ENCODE results near the gene MYO9A.

MYO9A gene

DNA sequence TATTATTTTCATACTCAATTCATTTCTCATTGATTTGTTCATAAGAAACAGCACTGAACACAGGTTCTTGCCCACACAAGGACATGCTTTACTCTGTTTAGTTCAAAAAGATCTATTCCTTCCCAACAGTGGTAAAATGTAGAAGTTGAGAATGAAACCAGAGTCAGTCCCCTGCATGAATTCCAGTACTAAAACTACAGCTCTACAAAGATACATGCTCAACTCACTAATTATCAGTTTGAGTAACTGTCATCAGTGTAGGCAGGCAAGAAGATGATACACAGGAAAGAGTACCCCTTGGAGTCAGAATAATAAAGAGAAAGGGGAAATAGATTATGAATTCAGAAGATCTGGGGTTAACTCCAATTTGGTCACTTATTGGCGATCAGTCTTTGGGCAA, 264.4 kb downstream of the MYO9A start:
- DNase-seq (ENCODE audit: low read depth in 3 of 3), result no peak

DNA sequence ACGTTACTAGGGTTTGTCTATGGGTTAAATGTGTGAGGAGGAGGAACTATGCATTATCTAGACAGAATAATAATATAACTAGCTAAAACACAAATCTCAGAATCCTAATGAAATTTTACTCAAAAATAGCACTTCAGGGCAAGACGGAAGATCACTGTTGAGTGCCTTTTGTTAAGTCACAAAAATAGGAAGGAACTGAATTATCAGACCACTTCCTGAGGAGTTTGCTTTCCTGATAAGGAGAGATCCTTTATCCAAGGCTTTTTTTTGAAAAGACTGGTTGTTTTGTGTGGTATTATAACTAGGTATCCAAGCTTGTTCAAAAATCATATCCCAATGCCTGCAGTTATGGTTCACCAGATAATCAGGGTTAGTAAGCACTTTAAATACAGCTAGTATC, 273.0 kb downstream of the MYO9A start:
- DNase-seq (ENCODE audit: low read depth in 3 of 3), result no peak

- no peak for DNase-seq (ENCODE audit: low read depth in 3 of 3)
Measured at GRCh38 chr15:71841563-71841962, 276.4 kb downstream of the MYO9A start.

- DNase-seq (ENCODE audit: low read depth in 3 of 3), result no peak
Measured at GRCh38 chr15:71830981-71831380, 287.0 kb downstream of the MYO9A start.

DNA sequence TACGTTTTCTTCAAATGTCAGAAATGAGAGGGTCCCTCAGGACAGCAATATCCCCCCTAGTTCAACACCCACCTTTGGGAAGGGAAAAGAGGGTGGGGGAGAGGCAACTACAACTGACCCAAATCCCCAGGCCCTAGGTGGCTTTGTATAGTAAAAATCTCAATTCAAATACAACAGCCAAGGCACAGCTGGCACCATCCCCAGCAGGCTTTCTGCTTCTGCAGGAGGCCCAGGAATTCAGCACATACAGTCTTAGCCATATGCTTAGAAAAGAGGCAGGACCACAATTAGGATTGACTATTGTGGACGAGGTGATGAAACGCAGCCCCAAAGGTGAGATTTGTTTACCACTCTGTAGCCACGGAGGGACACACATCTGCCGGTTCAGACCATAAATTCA, 291.8 kb downstream of the MYO9A start:
- DNase-seq (ENCODE audit: low read depth in 3 of 3), result no peak

- no peak for DNase-seq (ENCODE audit: low read depth in 3 of 3)
Measured at GRCh38 chr15:71825021-71825730, 292.8 kb downstream of the MYO9A start.

GRCh38 chr15:71823801-71824200, 294.1 kb downstream of the MYO9A start:
- DNase-seq (ENCODE audit: low read depth in 3 of 3), result no peak

DNA sequence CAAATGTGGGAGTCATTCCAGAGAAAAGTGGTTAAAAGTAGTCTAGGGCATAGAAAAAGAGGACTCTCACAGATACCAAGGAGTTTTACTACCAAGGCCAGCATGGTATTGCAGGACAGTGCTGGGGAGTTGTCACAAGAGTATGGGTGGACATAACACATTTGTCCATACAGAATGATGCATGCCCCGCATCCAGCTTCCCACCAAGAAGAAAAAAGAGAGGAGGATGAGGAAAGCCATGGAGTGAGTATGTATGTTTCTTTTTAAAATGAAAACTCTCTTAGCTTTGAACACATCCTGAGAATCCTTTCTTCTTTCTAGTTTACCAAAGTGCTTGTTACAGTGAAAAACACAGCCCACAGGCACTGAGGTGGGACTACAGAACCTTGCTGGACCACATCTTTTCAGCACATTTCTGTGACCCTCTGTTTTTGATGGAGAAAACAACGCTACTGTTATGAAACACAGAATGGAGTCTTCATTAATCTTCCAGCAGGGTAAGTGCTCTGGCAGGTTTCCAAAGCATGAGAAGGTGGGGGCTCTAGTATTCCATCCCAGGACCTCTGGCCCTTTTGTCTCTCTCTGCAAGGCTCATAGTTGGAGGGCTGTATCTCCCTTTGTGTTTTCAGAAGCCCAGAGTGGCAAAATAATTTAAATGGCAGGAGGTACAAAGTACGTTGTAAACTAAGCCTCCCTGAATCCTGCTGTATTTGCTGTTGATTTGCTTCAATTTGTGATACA, 294.9 kb downstream of the MYO9A start:
- DNase-seq (ENCODE audit: low read depth in 3 of 3), result no peak

DNA sequence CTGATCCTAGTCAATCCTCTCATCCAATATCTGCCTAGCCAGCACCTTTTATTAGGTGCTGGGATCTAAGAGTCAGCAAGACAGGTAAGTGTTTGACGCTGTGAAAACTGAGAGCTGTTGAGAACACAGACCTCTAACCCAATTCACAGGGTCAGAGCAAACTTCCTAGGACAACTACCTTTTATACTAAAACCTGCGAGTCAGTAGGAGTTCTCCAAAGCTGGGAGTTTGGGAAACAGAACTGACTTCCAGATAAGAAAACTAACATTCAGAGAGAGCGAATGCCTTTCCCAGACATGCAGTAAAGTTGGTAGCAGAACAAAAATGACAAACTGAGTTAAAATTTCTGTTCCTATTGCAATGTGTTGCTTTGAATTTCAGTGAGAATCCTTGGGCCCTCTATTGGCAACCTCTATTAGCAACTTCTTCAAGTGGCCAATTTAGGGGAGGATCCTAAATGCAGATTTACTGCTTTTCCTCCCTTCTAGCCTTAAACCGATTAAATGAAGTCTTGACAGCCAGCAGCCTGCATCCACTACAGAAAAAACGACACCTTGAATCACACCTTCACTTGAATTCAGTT, 296.3 kb downstream of the MYO9A start:
- no peak for DNase-seq (ENCODE audit: low read depth in 3 of 3)

- no peak for DNase-seq (ENCODE audit: low read depth in 3 of 3)
Measured at GRCh38 chr15:71820127-71820526, 297.8 kb downstream of the MYO9A start.

DNA sequence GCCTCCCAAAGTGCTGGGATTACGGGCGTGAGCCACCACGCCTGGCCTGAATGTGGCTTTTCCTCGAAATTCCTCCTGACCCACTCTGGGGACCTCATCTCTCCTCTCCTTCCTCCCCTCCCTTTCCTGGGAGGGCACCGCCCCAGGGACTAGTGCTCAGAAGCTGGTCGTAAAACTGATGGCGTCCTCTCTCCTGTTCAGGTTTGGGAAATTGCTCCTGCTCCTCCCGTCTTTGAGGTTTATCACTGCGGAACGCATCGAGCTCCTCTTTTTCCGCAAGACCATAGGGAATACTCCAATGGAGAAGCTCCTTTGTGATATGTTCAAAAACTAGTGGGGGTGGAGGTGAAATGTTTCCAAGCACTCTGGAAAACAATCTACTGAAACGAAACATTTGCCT, 300.6 kb downstream of the MYO9A start:
- no peak for DNase-seq (ENCODE audit: low read depth in 3 of 3)

- DNase-seq (ENCODE audit: low read depth in 3 of 3), result no peak
Measured at GRCh38 chr15:71815301-71815700, 302.6 kb downstream of the MYO9A start.

GRCh38 chr15:71813723-71814470, 304.1 kb downstream of the MYO9A start:
- no peak for DNase-seq (ENCODE audit: low read depth in 3 of 3)

GRCh38 chr15:71812966-71813722, 304.8 kb downstream of the MYO9A start:
- DNase-seq (ENCODE audit: low read depth in 3 of 3), result no peak

GRCh38 chr15:71811752-71812735, 305.9 kb downstream of the MYO9A start:
- DNase-seq (ENCODE audit: low read depth in 3 of 3), result no peak

DNA sequence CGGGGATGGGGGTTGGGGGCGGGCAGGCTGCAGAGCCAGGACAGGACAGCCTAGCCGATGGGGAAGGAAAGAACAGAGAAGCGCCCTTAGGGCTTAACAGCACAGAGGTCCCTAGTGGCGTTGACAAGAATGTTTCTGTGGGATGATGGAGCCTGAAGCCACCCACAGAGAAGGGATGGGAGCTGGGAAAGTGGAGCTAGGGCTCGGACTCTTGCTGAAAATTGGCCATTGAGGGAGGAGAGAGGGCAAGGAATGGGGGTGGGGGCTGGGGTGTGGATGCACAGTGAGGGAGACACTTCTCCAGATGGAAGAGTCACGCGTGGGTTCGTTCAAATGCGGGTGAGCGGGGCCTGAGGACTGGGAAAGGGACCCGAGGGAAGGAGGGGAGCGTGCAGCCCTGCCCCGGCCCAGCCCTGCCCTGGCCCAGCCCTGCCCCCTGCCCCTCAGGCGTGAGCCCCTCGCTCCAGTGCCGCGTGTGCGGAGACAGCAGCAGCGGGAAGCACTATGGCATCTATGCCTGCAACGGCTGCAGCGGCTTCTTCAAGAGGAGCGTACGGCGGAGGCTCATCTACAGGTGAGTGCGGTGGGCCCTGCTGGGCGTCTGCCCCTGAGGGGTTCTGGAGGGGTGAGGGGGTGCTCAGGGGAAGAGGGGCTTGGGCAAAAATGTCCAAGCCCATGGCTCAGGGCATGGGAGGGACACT, 306.8 kb downstream of the MYO9A start:
- DNase-seq (ENCODE audit: low read depth in 3 of 3), result no peak

DNA sequence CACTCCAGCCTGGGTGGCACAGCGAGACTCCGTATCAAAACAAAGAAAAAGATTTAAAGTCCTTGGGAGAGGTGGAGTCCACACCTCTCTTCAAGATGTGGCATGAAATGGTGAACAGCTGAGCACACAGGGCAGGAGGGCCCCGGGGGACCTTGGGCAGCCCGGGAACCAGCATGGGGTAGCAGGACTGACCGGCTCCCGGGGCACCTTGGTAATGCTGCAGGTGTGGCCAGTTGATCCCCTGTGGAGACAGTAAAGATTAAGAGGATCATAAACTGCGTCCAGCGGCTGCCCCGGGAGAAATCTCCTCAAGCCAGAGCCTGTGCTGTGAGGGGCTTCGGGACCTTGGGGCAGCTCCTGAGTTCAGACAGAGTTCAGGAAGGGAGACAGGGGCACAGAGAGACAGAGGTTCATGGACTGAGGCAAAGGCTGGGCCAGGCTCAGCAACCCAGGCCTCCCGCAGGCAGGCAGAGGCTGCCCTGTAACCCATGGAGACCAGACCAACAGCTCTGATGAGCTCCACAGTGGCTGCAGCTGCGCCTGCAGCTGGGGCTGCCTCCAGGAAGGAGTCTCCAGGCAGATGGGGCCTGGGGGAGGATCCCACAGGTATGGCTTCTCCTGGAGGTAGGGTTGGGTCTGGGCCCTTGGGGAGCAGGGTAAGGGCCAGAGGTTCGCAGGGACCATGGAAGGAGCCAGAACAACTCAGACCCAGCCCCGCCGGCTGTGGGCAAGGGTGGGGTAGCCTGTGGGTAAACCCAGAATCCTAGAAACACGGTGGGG, 307.5 kb downstream of the MYO9A start, which contains the start of gene NR2E3:
Gene NR2E3, plus strand, starts transcription at position 299 of the 780 bp plus-strand sequence. Its CDS starts 190 bp downstream, at position 489.
- DNase-seq (ENCODE audit: low read depth in 3 of 3), result no peak

- no peak for DNase-seq (ENCODE audit: low read depth in 3 of 3)
Measured at GRCh38 chr15:71809346-71809745, 308.6 kb downstream of the MYO9A start.

Measured in stimulated activated CD4-positive, alpha-beta T cell treated with anti-CD3 and anti-CD28 coated beads, TNF-alpha, amount 100 ng/mL, for 48 hours (primary cell).